ENCODE results near the gene PEX26. TPM values are rescaled to one million over a fixed set of nuclear protein-coding genes. Genes with fewer than 3 reads are reported as not detected.

The PEX26 gene
- total and polyA plus RNA-seq, 9 of the 15 experiments (the other 6 are each of a cell fraction or from before 2014, with no cell fraction given) = 0.35 to 39.6 (median 17.4) TPM

DNA sequence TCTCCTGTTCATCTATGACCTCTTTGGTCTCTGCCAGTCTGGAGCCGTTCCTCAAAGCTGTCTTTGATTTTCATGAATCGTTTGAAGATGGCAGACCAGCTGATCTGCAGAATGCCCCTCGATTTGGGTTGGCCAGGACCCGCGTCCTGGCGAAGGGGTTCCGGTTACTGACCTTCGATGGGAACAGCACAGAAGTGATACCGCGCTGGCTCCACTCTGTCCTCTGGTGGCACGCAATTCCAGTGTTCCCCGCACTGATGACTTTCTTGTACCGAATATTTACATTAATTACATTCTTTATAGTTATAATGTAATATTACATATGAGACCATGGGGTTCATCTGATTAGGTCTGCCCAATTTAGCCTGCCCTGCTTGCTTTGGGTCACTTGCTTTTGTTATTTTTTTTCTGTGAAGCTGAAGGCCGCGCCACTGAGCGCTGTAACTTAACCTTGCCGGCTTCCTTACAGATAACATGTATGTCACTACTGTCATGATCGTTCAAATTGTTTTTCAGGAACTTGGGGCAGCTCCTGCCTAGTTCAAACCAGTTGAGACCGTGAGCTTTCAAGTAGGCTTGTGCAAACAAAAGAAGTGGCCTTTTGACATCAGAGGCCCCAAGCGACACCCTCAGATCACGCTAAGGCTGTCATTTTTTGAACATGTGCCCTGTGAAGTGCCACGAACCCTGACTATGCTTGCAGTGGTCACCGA, 68.0 kb downstream of the PEX26 start (continued):
- TF ChIP-seq, protein P1, sequence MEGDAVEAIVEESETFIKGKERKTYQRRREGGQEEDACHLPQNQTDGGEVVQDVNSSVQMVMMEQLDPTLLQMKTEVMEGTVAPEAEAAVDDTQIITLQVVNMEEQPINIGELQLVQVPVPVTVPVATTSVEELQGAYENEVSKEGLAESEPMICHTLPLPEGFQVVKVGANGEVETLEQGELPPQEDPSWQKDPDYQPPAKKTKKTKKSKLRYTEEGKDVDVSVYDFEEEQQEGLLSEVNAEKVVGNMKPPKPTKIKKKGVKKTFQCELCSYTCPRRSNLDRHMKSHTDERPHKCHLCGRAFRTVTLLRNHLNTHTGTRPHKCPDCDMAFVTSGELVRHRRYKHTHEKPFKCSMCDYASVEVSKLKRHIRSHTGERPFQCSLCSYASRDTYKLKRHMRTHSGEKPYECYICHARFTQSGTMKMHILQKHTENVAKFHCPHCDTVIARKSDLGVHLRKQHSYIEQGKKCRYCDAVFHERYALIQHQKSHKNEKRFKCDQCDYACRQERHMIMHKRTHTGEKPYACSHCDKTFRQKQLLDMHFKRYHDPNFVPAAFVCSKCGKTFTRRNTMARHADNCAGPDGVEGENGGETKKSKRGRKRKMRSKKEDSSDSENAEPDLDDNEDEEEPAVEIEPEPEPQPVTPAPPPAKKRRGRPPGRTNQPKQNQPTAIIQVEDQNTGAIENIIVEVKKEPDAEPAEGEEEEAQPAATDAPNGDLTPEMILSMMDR (IDR thresholded peaks at IDR 0.05 in 2 of 3, conservative IDR thresholded peaks at IDR 0.05 in 1 of 3; ENCODE audit: insufficient read depth in 2 of 3, low read depth in 1 of 3, low read length in 3 of 3) = peak in 1 of 3 experiments; percentile 8; a peak in 1 of 6 replicates
- TF ChIP-seq RAD51 (IDR thresholded peaks at IDR 0.05; ENCODE audit: borderline replicate concordance, low read depth) = no peak
- no peak for TF ChIP-seq ETV5 (CRISPR knock-in tag; IDR thresholded peaks at IDR 0.05; ENCODE audit: low read depth)
- 0 out of 2 replicates have a peak, but pooled peaks have one; percentile 37 for TF ChIP-seq ZNF589 (CRISPR knock-in tag; IDR thresholded peaks at IDR 0.05; ENCODE audit: low read depth)
- TF ChIP-seq, protein P2, sequence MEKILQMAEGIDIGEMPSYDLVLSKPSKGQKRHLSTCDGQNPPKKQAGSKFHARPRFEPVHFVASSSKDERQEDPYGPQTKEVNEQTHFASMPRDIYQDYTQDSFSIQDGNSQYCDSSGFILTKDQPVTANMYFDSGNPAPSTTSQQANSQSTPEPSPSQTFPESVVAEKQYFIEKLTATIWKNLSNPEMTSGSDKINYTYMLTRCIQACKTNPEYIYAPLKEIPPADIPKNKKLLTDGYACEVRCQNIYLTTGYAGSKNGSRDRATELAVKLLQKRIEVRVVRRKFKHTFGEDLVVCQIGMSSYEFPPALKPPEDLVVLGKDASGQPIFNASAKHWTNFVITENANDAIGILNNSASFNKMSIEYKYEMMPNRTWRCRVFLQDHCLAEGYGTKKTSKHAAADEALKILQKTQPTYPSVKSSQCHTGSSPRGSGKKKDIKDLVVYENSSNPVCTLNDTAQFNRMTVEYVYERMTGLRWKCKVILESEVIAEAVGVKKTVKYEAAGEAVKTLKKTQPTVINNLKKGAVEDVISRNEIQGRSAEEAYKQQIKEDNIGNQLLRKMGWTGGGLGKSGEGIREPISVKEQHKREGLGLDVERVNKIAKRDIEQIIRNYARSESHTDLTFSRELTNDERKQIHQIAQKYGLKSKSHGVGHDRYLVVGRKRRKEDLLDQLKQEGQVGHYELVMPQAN (IDR thresholded peaks at IDR 0.05; ENCODE audit: borderline replicate concordance) = no peak
- TF ChIP-seq BHLHE40 (IDR thresholded peaks at IDR 0.05; ENCODE audit: low read length) = 0 out of 2 replicates have a peak, but pooled peaks have one; percentile 21
- no peak for TF ChIP-seq ZNF197 (CRISPR knock-in tag; IDR thresholded peaks at IDR 0.05; ENCODE audit: low read depth)
- TF ChIP-seq ZNF445 (CRISPR knock-in tag; IDR thresholded peaks at IDR 0.05; ENCODE audit: low read depth) = no peak
- TF ChIP-seq, protein P3, sequence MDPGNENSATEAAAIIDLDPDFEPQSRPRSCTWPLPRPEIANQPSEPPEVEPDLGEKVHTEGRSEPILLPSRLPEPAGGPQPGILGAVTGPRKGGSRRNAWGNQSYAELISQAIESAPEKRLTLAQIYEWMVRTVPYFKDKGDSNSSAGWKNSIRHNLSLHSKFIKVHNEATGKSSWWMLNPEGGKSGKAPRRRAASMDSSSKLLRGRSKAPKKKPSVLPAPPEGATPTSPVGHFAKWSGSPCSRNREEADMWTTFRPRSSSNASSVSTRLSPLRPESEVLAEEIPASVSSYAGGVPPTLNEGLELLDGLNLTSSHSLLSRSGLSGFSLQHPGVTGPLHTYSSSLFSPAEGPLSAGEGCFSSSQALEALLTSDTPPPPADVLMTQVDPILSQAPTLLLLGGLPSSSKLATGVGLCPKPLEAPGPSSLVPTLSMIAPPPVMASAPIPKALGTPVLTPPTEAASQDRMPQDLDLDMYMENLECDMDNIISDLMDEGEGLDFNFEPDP (CRISPR knock-in tag; IDR thresholded peaks at IDR 0.05) = no peak
- TF ChIP-seq, protein P4, sequence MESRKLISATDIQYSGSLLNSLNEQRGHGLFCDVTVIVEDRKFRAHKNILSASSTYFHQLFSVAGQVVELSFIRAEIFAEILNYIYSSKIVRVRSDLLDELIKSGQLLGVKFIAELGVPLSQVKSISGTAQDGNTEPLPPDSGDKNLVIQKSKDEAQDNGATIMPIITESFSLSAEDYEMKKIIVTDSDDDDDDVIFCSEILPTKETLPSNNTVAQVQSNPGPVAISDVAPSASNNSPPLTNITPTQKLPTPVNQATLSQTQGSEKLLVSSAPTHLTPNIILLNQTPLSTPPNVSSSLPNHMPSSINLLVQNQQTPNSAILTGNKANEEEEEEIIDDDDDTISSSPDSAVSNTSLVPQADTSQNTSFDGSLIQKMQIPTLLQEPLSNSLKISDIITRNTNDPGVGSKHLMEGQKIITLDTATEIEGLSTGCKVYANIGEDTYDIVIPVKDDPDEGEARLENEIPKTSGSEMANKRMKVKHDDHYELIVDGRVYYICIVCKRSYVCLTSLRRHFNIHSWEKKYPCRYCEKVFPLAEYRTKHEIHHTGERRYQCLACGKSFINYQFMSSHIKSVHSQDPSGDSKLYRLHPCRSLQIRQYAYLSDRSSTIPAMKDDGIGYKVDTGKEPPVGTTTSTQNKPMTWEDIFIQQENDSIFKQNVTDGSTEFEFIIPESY (CRISPR knock-in tag; IDR thresholded peaks at IDR 0.05) = peak; percentile 61; the same call in 1 of the 2 replicates
